ENCODE measurements around the gene ALDH1A1. TPM values are rescaled to one million over a fixed set of nuclear protein-coding genes. Genes with fewer than 3 reads are reported as not detected.

ALDH1A1 gene
- polyA plus RNA-seq, 1 donor (not counting 4 experiments of a cell fraction or from before 2014, with no cell fraction given), result 0.08 TPM

GRCh38 chr9:72903103-72903502, 49.8 kb downstream of the ALDH1A1 start:
- H4K20me1 ChIP-seq (ENCODE audit: control insufficient read depth, extremely low read depth, insufficient read depth, low read length), result no peaks in the 10 kb centered on the region
- FAIRE-seq (no peak), DNase-seq (ENCODE audit: low read depth, low spot score) (no peak)
- no peaks in the 10 kb centered on the region for H3K9me3 ChIP-seq (ENCODE audit: control insufficient read depth, low read depth, low read length)
- H2AFZ ChIP-seq (ENCODE audit: control insufficient read depth, low read length), result no peak overlapping the region
- no peak for TF ChIP-seq CTCF (optimal IDR thresholded peaks at IDR 0.05 in 1 of 3, IDR thresholded peaks at IDR 0.05 in 1 of 3, conservative IDR thresholded peaks at IDR 0.05 in 1 of 3; ENCODE audit: extremely low read depth in 1 of 3, insufficient read depth in 2 of 3, low read length in 3 of 3)
- TF ChIP-seq EZH2 (IDR thresholded peaks at IDR 0.05; ENCODE audit: low read length), result no peak
- no peaks in the 10 kb centered on the region for H3K9me1 ChIP-seq (ENCODE audit: control insufficient read depth, extremely low read depth, insufficient read depth, low read length)
- no peaks in the 10 kb centered on the region for H3K79me2 ChIP-seq (ENCODE audit: control insufficient read depth, insufficient read depth, low read length)
- H3K36me3 ChIP-seq (ENCODE audit: control insufficient read depth in 2 of 2, extremely low read depth in 1 of 2, insufficient read depth in 2 of 2, low read length in 2 of 2), result no peaks in the 10 kb centered on the region
- no peak overlapping the region for H3K27ac ChIP-seq (ENCODE audit: control insufficient read depth, insufficient read depth, low read length)
- no peak overlapping the region for H3K4me3 ChIP-seq (ENCODE audit: control insufficient read depth in 2 of 3, extremely low read depth in 1 of 3, insufficient read depth in 2 of 3, low read depth in 1 of 3, low read length in 3 of 3)
- dilution Hi-C loops (cut with MboI; ENCODE audit: extremely low pct_ligation_motif_present, low sequenced_read_pairs), result no loop called here
- no peak overlapping the region for H3K4me2 ChIP-seq (ENCODE audit: control insufficient read depth, extremely low read depth, insufficient read depth, low read depth, low read length)
- no peaks in the 10 kb centered on the region for H3K27me3 ChIP-seq (ENCODE audit: control insufficient read depth, extremely low read depth, insufficient read depth, low read length)
- H3K4me1 ChIP-seq (ENCODE audit: control insufficient read depth, extremely low read depth, insufficient read depth, low read length), result no peaks in the 10 kb centered on the region
- H3K9ac ChIP-seq (ENCODE audit: control insufficient read depth, extremely low read depth, insufficient read depth, low read length), result no peak overlapping the region

- H3K79me2 ChIP-seq (ENCODE audit: control insufficient read depth, insufficient read depth, low read length), result no peaks in the 10 kb centered on the region
- H3K4me1 ChIP-seq (ENCODE audit: control insufficient read depth, extremely low read depth, insufficient read depth, low read length), result no peaks in the 10 kb centered on the region
- no peak overlapping the region for H3K4me3 ChIP-seq (ENCODE audit: control insufficient read depth in 2 of 3, extremely low read depth in 1 of 3, insufficient read depth in 2 of 3, low read depth in 1 of 3, low read length in 3 of 3)
- dilution Hi-C loops (cut with MboI; ENCODE audit: extremely low pct_ligation_motif_present, low sequenced_read_pairs), result no loop called here
- no peaks in the 10 kb centered on the region for H3K36me3 ChIP-seq (ENCODE audit: control insufficient read depth in 2 of 2, extremely low read depth in 1 of 2, insufficient read depth in 2 of 2, low read length in 2 of 2)
- no peak overlapping the region for H3K9ac ChIP-seq (ENCODE audit: control insufficient read depth, extremely low read depth, insufficient read depth, low read length)
- H3K4me2 ChIP-seq (ENCODE audit: control insufficient read depth, extremely low read depth, insufficient read depth, low read depth, low read length), result no peak overlapping the region
- TF ChIP-seq CTCF (optimal IDR thresholded peaks at IDR 0.05 in 1 of 3, IDR thresholded peaks at IDR 0.05 in 1 of 3, conservative IDR thresholded peaks at IDR 0.05 in 1 of 3; ENCODE audit: extremely low read depth in 1 of 3, insufficient read depth in 2 of 3, low read length in 3 of 3) (no peak), EZH2 (IDR thresholded peaks at IDR 0.05; ENCODE audit: low read length) (no peak)
- H3K27me3 ChIP-seq (ENCODE audit: control insufficient read depth, extremely low read depth, insufficient read depth, low read length), result no peaks in the 10 kb centered on the region
- FAIRE-seq (no peak), DNase-seq (ENCODE audit: low read depth, low spot score) (no peak)
- H3K9me3 ChIP-seq (ENCODE audit: control insufficient read depth, low read depth, low read length), result no peaks in the 10 kb centered on the region
- H2AFZ ChIP-seq (ENCODE audit: control insufficient read depth, low read length), result no peak overlapping the region
- no peaks in the 10 kb centered on the region for H4K20me1 ChIP-seq (ENCODE audit: control insufficient read depth, extremely low read depth, insufficient read depth, low read length)
- H3K27ac ChIP-seq (ENCODE audit: control insufficient read depth, insufficient read depth, low read length), result no peak overlapping the region
- no peaks in the 10 kb centered on the region for H3K9me1 ChIP-seq (ENCODE audit: control insufficient read depth, extremely low read depth, insufficient read depth, low read length)
Observed at GRCh38 chr9:72902268-72902667, 50.6 kb downstream of the ALDH1A1 start.
